IMR-90 (cell line): ENCODE results near the gene SRP9. TPM values are rescaled to one million over a fixed set of nuclear protein-coding genes. Genes with fewer than 3 reads are reported as not detected.

Experiments used
- ATAC-seq: fragments of 200-7000 bp; cut with Tn5 transposase; 2 replicates; pipeline ENCODE4 v1.9.1; 2020; ENCODE audit warnings: low read depth, mild to moderate bottlenecking, moderate library complexity
- BruUV-seq: library from RNA; stranded (reverse); fragments of 400-500 nt; replicated peaks from 2 replicates; lab custom pipeline; 2021; lab: Mats Ljungman, UMichigan
- CTCF ChIA-PET: fragments of 300-600 bp; formaldehyde crosslinking; extraction: SDS; loops from one replicate; lab custom pipeline; 2021; ENCODE audit warnings: antibody characterized with exemption; lab: Yijun Ruan, JAX
- POLR2A ChIA-PET: fragments of 300-600 bp; sonication (Branson Sonifier 250); formaldehyde crosslinking; loops from one replicate; lab custom pipeline; 2022; ENCODE audit warnings: antibody characterized with exemption; ENCODE audit not compliant: unreplicated experiment; lab: Charles Lee
- DNase-seq: peaks from one replicate; pipeline ENCODE4 v3.0.0; 2013
- H2AFZ ChIP-seq: replicated peaks from 2 replicates; pipeline ENCODE3; 2013; ENCODE audit warnings: low read length, mild to moderate bottlenecking; ENCODE audit not compliant: poor library complexity
- H2AK5ac ChIP-seq: 2 replicates; pipeline ENCODE4 v1.6.1; 2013; ENCODE audit warnings: low read depth, low read length, inconsistent platforms
- H2AK9ac ChIP-seq: replicated peaks from 2 replicates; pipeline ENCODE3; 2013; ENCODE audit warnings: mild to moderate bottlenecking, low read depth, low read length, moderate library complexity; ENCODE audit not compliant: poor library complexity
- H2BK120ac ChIP-seq: 2 replicates; pipeline ENCODE4 v1.6.1; 2013; ENCODE audit warnings: low read depth, low read length, inconsistent platforms
- H2BK15ac ChIP-seq: 3 replicates; pipeline ENCODE4 v1.6.1; 2013; ENCODE audit warnings: low read depth, low read length, inconsistent platforms
- H2BK20ac ChIP-seq: 2 replicates; pipeline ENCODE4 v1.6.1; 2013; ENCODE audit warnings: low read depth, mild to moderate bottlenecking, inconsistent platforms, low read length, moderate library complexity
- H2BK5ac ChIP-seq: 2 replicates; pipeline ENCODE4 v1.6.1; 2013; ENCODE audit warnings: mild to moderate bottlenecking, low read depth, low read length, inconsistent platforms; ENCODE audit not compliant: poor library complexity, severe bottlenecking
- H3K14ac ChIP-seq: replicated peaks from 2 replicates; pipeline ENCODE4 v1.6.1; 2013; ENCODE audit warnings: low read depth, low read length, inconsistent platforms
- H3K18ac ChIP-seq: 2 replicates; pipeline ENCODE4 v1.6.1; 2013; ENCODE audit warnings: low read depth, low read length, control low read depth
- H3K23ac ChIP-seq: 2 replicates; pipeline ENCODE4 v1.6.1; 2013; ENCODE audit warnings: low read depth, low read length, inconsistent platforms
- H3K27ac ChIP-seq: 2 replicates; pipeline ENCODE4 v1.5.1; 2013; ENCODE audit warnings: mild to moderate bottlenecking, control low read depth, low read length; ENCODE audit not compliant: insufficient read depth
- H3K27me3 ChIP-seq: 2 replicates; pipeline ENCODE4 v1.6.1; 2013; ENCODE audit warnings: low read length; ENCODE audit not compliant: control insufficient read depth, insufficient read depth
- H3K36me3 ChIP-seq: 2 replicates; pipeline ENCODE4 v1.6.1; 2013; ENCODE audit warnings: low read length, mixed read lengths; ENCODE audit not compliant: control insufficient read depth, insufficient read depth
- H3K4ac ChIP-seq: 2 replicates; pipeline ENCODE4 v1.6.1; 2013; ENCODE audit warnings: low read depth, low read length, inconsistent platforms
- H3K4me1 ChIP-seq: 2 replicates; pipeline ENCODE4 v1.6.1; 2013; ENCODE audit warnings: low read length, mixed read lengths; ENCODE audit not compliant: control insufficient read depth, insufficient read depth
- H3K4me2 ChIP-seq: 2 replicates; pipeline ENCODE4 v1.6.1; 2013; ENCODE audit warnings: low read depth, mild to moderate bottlenecking, control low read depth, low read length, moderate library complexity
- H3K4me3 ChIP-seq: 2 replicates; pipeline ENCODE4 v1.5.1; 2013; ENCODE audit warnings: low read depth, mild to moderate bottlenecking, control low read depth, low read length, moderate library complexity; ENCODE audit not compliant: insufficient read depth
- H3K56ac ChIP-seq: 2 replicates; pipeline ENCODE4 v1.6.1; 2013; ENCODE audit warnings: low read length, inconsistent platforms; ENCODE audit not compliant: insufficient read depth; ENCODE audit errors: extremely low read depth
- H3K79me1 ChIP-seq, 2 experiments: 2 replicates each; pipeline ENCODE4 v1.6.1; 2013; ENCODE audit warnings: low read length in 2 of 2, inconsistent platforms in 1 of 2, low read depth in 1 of 2
- H3K9ac ChIP-seq: 2 replicates; pipeline ENCODE4 v1.6.1; 2013; ENCODE audit warnings: low read depth, low read length, control low read depth
- H3K9me1 ChIP-seq: 2 replicates; pipeline ENCODE4 v1.6.1; 2013; ENCODE audit warnings: low read length, inconsistent platforms; ENCODE audit not compliant: insufficient read depth
- H3K9me3 ChIP-seq: 2 replicates; pipeline ENCODE4 v1.6.1; 2013; ENCODE audit warnings: low read length; ENCODE audit not compliant: control insufficient read depth, insufficient read depth
- H4K20me1 ChIP-seq: 2 replicates; pipeline ENCODE4 v1.6.1; 2013; ENCODE audit warnings: low read length, inconsistent platforms; ENCODE audit not compliant: insufficient read depth
- H4K5ac ChIP-seq: 2 replicates; pipeline ENCODE4 v1.6.1; 2013; ENCODE audit warnings: mild to moderate bottlenecking, low read depth, low read length, control low read depth
- H4K8ac ChIP-seq, 2 experiments: 2 replicates each; pipeline ENCODE4 v1.6.1; 2013; ENCODE audit warnings: low read depth in 2 of 2, low read length in 2 of 2, control low read depth in 1 of 2, inconsistent platforms in 1 of 2
- H4K91ac ChIP-seq: 2 replicates; pipeline ENCODE4 v1.6.1; 2013; ENCODE audit warnings: low read depth, low read length, inconsistent platforms; ENCODE audit not compliant: insufficient read depth
- CEBPB ChIP-seq: IDR thresholded peaks from 2 replicates; pipeline ENCODE4 v1.6.1; 2012; ENCODE audit warnings: low read depth, low read length, improper control_type of control experiment
- MAFK ChIP-seq: IDR thresholded peaks from 2 replicates; pipeline ENCODE4 v1.6.1; 2012; ENCODE audit warnings: low read depth, low read length, improper control_type of control experiment
- MXI1 ChIP-seq: IDR thresholded peaks from 2 replicates; pipeline ENCODE4 v1.6.1; 2012; ENCODE audit warnings: low read depth, mild to moderate bottlenecking, low read length, moderate library complexity, borderline replicate concordance
- RFX5 ChIP-seq: IDR thresholded peaks from 2 replicates; pipeline ENCODE4 v1.8.0; 2012; ENCODE audit warnings: low read depth, mild to moderate bottlenecking, low read length, moderate library complexity
- WGBS, 2 experiments: methylation state at CpG; one replicate each; pipeline versions ENCODE4 v1.1.5 to v1.1.7; 2013; ENCODE audit warnings: missing lambda C conversion rate in 2 of 2; ENCODE audit not compliant: insufficient read length in 1 of 2; ENCODE audit errors: extremely low coverage in 2 of 2; 5-methylcytosine and 5-hydroxymethylcytosine counted together
- dilution Hi-C: fragments of 300-500 bp; cut with HindIII; formaldehyde crosslinking; loops from one replicate; pipeline ENCODE4 v1.14.3; 2018; ENCODE audit warnings: low sequenced_read_pairs; ENCODE audit not compliant: unreplicated experiment
- in situ Hi-C: fragments of 300-500 bp; cut with MboI; formaldehyde crosslinking; loops from 3 replicates; pipeline ENCODE4 v1.14.3; 2019; ENCODE audit warnings: low sequenced_read_pairs, inconsistent platforms, mixed read lengths
- intact Hi-C: fragments of 100-400 bp; cut with micrococcal nuclease; formaldehyde crosslinking; loops from 2 replicates; pipeline ENCODE4 v1.10.0; 2022
- polyA plus RNA-seq, 3 experiments: library from polyadenylated mRNA; depleted of rRNA; stranded (reverse); fragments of >200 nt; gene quantifications; 2 replicates each; pipeline ENCODE4 v1.2.3, GENCODE V29; 2012; ENCODE audit warnings: low replicate concordance in 1 of 3
- total RNA-seq: library from RNA; depleted of rRNA; stranded (reverse); fragments of >200 nt; gene quantifications from 2 replicates; pipeline ENCODE4 v1.2.3, GENCODE V29; 2012
- TF ChIP-seq, protein P1 (sequence below): fragments of 150-350 bp; IDR thresholded peaks from 2 replicates; pipeline ENCODE4 v1.6.1; 2016; ENCODE audit warnings: low read depth, mild to moderate bottlenecking, low read length, moderate library complexity, borderline replicate concordance

Gene SRP9
- total and polyA plus RNA-seq, 2 of the 4 experiments (the other 2 are of a cell fraction) = 230 to 295 TPM

DNA sequence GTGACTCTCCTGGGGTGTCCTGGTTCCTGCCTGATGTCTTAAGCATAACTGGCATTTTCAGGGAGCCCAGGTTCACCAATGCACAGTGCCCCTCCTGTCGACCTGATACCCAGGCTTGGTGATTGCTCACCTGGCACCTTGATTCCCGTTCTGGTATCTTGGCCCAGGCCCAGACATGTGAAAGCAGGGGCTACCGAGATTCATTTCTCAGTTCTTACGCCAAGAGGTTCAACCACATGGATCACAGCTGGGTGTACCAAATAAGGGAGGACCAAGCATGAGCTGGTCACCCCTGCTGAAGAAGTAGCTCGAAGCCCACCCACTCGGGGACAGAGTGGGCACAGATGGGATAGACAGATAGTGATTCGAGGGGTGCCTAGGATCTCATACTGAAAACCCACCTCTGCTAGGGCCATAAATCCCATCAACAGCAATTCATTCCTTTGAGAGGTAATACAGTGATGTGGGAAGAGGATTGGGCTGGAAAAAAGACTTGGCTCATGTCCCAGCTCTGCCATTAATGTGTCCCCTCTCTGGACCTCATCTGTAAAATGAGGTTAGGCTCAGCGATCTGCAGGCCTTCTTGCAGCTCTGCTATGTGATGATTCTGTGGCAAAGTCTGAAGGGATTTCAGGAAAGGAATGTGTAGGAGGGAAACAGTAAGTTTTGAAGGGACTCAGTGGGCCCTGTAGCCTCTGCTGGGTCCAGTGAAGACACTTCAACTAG, 35.0 kb downstream of the SRP9 start (continued):
- TF ChIP-seq MXI1 = no peak

DNA sequence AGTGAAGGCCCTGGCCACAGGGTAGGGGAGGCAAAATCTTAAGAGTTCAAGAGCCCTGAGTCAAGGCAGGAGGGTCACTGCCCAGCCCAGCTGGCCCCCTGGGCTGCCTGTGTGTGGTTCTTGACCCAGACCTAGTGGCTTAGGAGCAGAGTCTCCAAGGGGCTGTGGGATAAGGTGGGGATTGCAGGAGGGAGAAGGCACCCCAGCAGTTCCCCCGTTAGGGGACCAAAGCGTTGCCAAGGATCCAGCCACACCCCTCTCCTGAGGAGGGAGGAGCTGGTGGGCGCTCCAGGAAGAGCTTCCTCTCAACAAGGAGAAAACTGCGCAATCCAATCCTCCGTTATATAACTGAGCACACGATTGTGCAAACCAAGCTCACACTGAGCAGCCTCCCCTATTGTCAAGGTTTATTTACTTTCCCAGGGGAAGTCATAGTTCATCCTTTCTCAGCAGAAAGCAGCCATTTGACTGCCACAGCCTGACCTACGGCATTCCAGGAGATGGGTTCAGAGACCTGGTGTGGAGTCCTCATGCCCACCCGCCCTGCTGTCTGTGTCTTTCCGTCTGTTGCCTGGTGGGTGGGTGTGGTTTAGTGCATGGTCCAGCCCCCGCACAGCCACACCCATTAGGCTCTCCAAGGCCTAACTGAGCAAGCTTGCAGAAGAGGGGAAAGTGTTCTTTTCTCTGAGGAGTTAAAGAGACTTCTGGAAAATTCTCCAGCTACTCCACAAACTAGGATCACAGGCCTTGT, 35.8 kb downstream of the SRP9 start:
- Histone ChIP-seq H3K4me3 (no peak overlapping the region), H3K4me1 (peaks cover 36% of the 10 kb centered on the region), H3K27me3 (no peaks in the 10 kb centered on the region), H3K9me1 (peaks cover 28% of the 10 kb centered on the region), H2AK5ac (0 out of 2 replicates have a peak overlapping the region, but pooled peaks have one; percentile 7), H3K79me1 (peaks cover 3 to 38% of the 10 kb centered on the region in 2 experiments; a peak in 3 of 4 replicates), H3K9ac (no peak overlapping the region; the same call in 1 of the 2 replicates), H4K20me1 (no peaks in the 10 kb centered on the region), H3K27ac (peak overlapping the region; percentile 46), H3K4me2 (peak overlapping the region; percentile 61), H2AK9ac (peak overlapping the region; percentile 79), H2BK120ac (no peak overlapping the region; the same call in 1 of the 2 replicates), H3K36me3 (no peaks in the 10 kb centered on the region), H2BK20ac (no peak overlapping the region), H3K4ac (peak overlapping the region; percentile 29), H3K9me3 (no peaks in the 10 kb centered on the region), H3K18ac (peak overlapping the region; percentile 49; the same call in 1 of the 2 replicates), H2BK15ac (no peak overlapping the region), H4K91ac (peak overlapping the region; percentile 44), H2AFZ (peak overlapping the region; percentile 86), H4K8ac (peak overlapping the region; percentile 21 to 69), H3K56ac (no peak overlapping the region), H3K14ac (no peak overlapping the region), H3K23ac (no peak overlapping the region), H2BK5ac (peak overlapping the region; percentile 38), H4K5ac (peak overlapping the region; percentile 51; the same call in 1 of the 2 replicates)
- TF ChIP-seq MAFK (no peak), MXI1 (no peak), CEBPB (peak; percentile 90), RFX5 (peak; percentile 19; the same call in 1 of the 2 replicates)
- TF ChIP-seq, protein P1, sequence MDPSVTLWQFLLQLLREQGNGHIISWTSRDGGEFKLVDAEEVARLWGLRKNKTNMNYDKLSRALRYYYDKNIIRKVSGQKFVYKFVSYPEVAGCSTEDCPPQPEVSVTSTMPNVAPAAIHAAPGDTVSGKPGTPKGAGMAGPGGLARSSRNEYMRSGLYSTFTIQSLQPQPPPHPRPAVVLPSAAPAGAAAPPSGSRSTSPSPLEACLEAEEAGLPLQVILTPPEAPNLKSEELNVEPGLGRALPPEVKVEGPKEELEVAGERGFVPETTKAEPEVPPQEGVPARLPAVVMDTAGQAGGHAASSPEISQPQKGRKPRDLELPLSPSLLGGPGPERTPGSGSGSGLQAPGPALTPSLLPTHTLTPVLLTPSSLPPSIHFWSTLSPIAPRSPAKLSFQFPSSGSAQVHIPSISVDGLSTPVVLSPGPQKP = no peak
- DNase-seq (peak; percentile 62), ATAC-seq (peak; percentile 27)
- in situ Hi-C loops (no loop called here), dilution Hi-C loops (no loop called here), intact Hi-C loops (no loop called here)
- WGBS, 2 experiments = no CpG with 5 or more reads among the region's 10 CpGs
- ChIA-PET CTCF (interaction anchor here (1.3 kb wide), 1 partner anchor 339 kb away, joined by 7 read pairs; no protein-coding TSS in a partner anchor), POLR2A (no interaction called here)
- BruUV-seq = no TSS peak
